Measurements from ENCODE around the gene TTC12. TPM values are rescaled to one million over a fixed set of nuclear protein-coding genes. Genes with fewer than 3 reads are reported as not detected.

TTC12 gene
- total and polyA plus RNA-seq, 10 of the 15 experiments (the other 5 are each of a cell fraction or from before 2014, with no cell fraction given): 3.7 to 14.0 (median 8.1) TPM

DNA sequence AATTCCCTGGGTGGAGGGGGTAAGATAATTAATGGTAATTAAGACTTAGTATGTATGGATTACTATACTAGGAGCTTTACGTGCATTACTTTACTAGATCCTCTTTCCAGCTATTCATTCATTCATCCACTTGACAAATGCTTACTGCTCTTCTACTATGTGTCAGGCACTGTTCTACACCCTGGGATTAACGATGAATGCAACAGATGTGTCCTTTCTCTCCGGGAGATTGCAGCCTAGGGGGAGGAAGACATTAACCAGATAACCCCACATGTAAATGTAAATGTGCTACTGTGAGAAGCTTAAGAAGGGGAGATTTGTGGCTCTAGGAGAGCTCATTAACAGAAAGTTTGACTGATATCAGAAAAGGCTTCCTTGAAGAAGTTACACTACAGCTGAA is 74.9 kb downstream of the TTC12 start (continued):
- TF ChIP-seq, protein P1, sequence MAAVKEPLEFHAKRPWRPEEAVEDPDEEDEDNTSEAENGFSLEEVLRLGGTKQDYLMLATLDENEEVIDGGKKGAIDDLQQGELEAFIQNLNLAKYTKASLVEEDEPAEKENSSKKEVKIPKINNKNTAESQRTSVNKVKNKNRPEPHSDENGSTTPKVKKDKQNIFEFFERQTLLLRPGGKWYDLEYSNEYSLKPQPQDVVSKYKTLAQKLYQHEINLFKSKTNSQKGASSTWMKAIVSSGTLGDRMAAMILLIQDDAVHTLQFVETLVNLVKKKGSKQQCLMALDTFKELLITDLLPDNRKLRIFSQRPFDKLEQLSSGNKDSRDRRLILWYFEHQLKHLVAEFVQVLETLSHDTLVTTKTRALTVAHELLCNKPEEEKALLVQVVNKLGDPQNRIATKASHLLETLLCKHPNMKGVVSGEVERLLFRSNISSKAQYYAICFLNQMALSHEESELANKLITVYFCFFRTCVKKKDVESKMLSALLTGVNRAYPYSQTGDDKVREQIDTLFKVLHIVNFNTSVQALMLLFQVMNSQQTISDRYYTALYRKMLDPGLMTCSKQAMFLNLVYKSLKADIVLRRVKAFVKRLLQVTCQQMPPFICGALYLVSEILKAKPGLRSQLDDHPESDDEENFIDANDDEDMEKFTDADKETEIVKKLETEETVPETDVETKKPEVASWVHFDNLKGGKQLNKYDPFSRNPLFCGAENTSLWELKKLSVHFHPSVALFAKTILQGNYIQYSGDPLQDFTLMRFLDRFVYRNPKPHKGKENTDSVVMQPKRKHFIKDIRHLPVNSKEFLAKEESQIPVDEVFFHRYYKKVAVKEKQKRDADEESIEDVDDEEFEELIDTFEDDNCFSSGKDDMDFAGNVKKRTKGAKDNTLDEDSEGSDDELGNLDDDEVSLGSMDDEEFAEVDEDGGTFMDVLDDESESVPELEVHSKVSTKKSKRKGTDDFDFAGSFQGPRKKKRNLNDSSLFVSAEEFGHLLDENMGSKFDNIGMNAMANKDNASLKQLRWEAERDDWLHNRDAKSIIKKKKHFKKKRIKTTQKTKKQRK (IDR thresholded peaks at IDR 0.05; ENCODE audit: low read depth, low read length): no peak
- no peak for TF ChIP-seq SMC3 (IDR thresholded peaks at IDR 0.05; ENCODE audit: borderline replicate concordance, low read length)
- no peak for TF ChIP-seq EZH2 (IDR thresholded peaks at IDR 0.05; ENCODE audit: borderline replicate concordance, control insufficient read depth, low read depth, low read length)
- TF ChIP-seq POLR2A (IDR thresholded peaks at IDR 0.05; ENCODE audit: low read depth, low read length): no peak

DNA sequence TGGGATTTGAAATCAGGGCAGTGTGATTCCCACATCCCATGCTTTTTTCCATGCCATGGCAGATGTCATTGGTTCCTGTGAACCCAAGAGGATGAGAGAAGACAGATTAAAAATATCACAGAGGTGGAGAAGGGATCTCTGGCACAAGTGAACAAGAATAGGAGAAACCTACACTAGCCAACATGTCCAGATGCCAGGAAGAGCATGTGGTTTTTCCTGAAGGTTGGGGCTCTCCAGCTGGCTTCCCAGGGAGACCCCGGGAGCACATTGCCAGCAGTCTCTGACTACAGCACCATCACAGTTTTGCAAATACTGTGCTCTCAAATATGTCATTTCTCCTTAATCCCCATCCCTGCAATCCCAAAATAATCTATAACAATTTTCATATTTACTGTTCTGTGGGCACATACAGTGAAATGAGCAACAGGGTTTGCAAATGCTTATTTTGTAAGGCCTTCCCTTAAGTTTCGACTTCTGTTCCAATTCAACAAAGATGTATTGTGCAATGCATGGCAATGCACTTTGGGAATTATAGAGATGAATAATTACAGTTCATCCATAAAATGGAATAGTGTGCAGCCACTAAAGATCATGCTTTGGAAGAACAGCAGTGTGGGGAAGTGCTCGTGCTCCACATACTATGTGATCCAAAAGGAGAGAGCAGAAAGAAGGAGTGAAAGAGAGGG is 78.0 kb downstream of the TTC12 start:
- Histone ChIP-seq H3K4me1 (ENCODE audit: control insufficient read depth, insufficient read depth, low read length) (no peaks in the 10 kb centered on the region), H3K27ac (ENCODE audit: control insufficient read depth, insufficient read depth) (no peak overlapping the region), H3K36me3 (ENCODE audit: control insufficient read depth in 2 of 2, insufficient read depth in 2 of 2, low read length in 1 of 2) (no peaks in the 10 kb centered on the region), H3K79me2 (ENCODE audit: control insufficient read depth, insufficient read depth, low read length) (no peaks in the 10 kb centered on the region), H3K4me2 (ENCODE audit: control insufficient read depth, insufficient read depth) (no peak overlapping the region), H3K9me3 (replicated peaks; ENCODE audit: control insufficient read depth, insufficient read depth, low read length) (no peaks in the 10 kb centered on the region), H2AFZ (ENCODE audit: control insufficient read depth, low read depth, low read length) (no peak overlapping the region), H3K9ac (ENCODE audit: control insufficient read depth, insufficient read depth, low read length) (no peak overlapping the region), H3K4me3 (no peak overlapping the region), H3K27me3 (replicated peaks in 1 of 2; ENCODE audit: control insufficient read depth in 2 of 2, insufficient read depth in 2 of 2, low read length in 1 of 2) (peaks cover 0 to 4% of the 10 kb centered on the region in 2 experiments; a peak in 3 of 4 replicates), H4K20me1 (ENCODE audit: control insufficient read depth, insufficient read depth) (no peaks in the 10 kb centered on the region)
- SMC1A ChIA-PET (ENCODE audit: uncharacterized antibody, unreplicated experiment): no interaction called here
- WGBS (ENCODE audit: insufficient coverage, insufficient replicate concordance, low lambda C conversion rate, missing lambda C conversion rate): 0% methylated on average over 3 of the region's 3 CpGs
- intact Hi-C loops (cut with micrococcal nuclease; ENCODE audit: unreplicated experiment): no loop called here
- in situ Hi-C loops (cut with MboI): no loop called here
- CTCF ChIA-PET: no interaction called here
- DNase-seq (ENCODE audit: low read depth, low spot score) (no peak), FAIRE-seq (no peak), ATAC-seq (no peak)
- no TSS peak for BruUV-seq (replicated peaks)
- POLR2A ChIA-PET: no interaction called here
- RAD21 ChIA-PET (ENCODE audit: unreplicated experiment): no interaction called here
- TF ChIP-seq HDAC2 (IDR thresholded peaks at IDR 0.05) (no peak), CBX5 (IDR thresholded peaks at IDR 0.05; ENCODE audit: low read depth) (no peak), BACH1 (IDR thresholded peaks at IDR 0.05; ENCODE audit: borderline replicate concordance) (no peak), NR2C1 (IDR thresholded peaks at IDR 0.05) (no peak), KDM1A (IDR thresholded peaks at IDR 0.05; ENCODE audit: borderline replicate concordance) (no peak), LARP7 (IDR thresholded peaks at IDR 0.05) (no peak), SP1 (IDR thresholded peaks at IDR 0.05; ENCODE audit: low read depth, low read length) (no peak), SUZ12 (IDR thresholded peaks at IDR 0.05; ENCODE audit: unreplicated experiment) (no peak), TCF7 (IDR thresholded peaks at IDR 0.05; ENCODE audit: borderline replicate concordance) (no peak), EED (IDR thresholded peaks at IDR 0.05; ENCODE audit: low read depth) (no peak)
- TF ChIP-seq, protein P1 (IDR thresholded peaks at IDR 0.05; ENCODE audit: low read depth, low read length): no peak
- TF ChIP-seq, protein P2, sequence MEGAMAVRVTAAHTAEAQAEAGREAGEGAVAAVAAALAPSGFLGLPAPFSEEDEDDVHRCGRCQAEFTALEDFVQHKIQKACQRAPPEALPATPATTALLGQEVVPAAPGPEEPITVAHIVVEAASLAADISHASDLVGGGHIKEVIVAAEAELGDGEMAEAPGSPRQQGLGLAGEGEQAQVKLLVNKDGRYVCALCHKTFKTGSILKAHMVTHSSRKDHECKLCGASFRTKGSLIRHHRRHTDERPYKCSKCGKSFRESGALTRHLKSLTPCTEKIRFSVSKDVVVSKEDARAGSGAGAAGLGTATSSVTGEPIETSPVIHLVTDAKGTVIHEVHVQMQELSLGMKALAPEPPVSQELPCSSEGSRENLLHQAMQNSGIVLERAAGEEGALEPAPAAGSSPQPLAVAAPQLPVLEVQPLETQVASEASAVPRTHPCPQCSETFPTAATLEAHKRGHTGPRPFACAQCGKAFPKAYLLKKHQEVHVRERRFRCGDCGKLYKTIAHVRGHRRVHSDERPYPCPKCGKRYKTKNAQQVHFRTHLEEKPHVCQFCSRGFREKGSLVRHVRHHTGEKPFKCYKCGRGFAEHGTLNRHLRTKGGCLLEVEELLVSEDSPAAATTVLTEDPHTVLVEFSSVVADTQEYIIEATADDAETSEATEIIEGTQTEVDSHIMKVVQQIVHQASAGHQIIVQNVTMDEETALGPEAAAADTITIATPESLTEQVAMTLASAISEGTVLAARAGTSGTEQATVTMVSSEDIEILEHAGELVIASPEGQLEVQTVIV (IDR thresholded peaks at IDR 0.05; ENCODE audit: borderline replicate concordance, partially characterized antibody): no peak
